ENCODE results near the gene DHRSX. TPM values are rescaled to one million over a fixed set of nuclear protein-coding genes. Genes with fewer than 3 reads are reported as not detected.

Gene DHRSX
- total RNA-seq, 3 donors from 2014 or later: 24.9 to 52.4 (median 37.5) TPM

GRCh38 chrX:2434270-2435163 lies 66.3 kb downstream of the DHRSX start:
- no peak for TF ChIP-seq CTCF (IDR thresholded peaks at IDR 0.05)
- Histone ChIP-seq H3K4me1 (ENCODE audit: low read depth) (no peaks in the 10 kb centered on the region), H3K9me3 (no peaks in the 10 kb centered on the region), H3K36me3 (ENCODE audit: low read depth) (no peaks in the 10 kb centered on the region), H3K4me3 (no peak overlapping the region)
- no peak for ATAC-seq
- intact Hi-C loops (cut with DNase I, micrococcal nuclease): no loop called here
- DNase-seq: no peak

- ATAC-seq: no peak
- H3K9me3 ChIP-seq: peaks cover 5% of the 10 kb centered on the region
- intact Hi-C loops (cut with DNase I, micrococcal nuclease): no loop called here
- H3K4me1 ChIP-seq (ENCODE audit: low read depth): no peaks in the 10 kb centered on the region
- no peaks in the 10 kb centered on the region for H3K36me3 ChIP-seq (ENCODE audit: low read depth)
- DNase-seq: no peak
- TF ChIP-seq CTCF (IDR thresholded peaks at IDR 0.05): no peak
- no peak overlapping the region for H3K4me3 ChIP-seq
Observed at GRCh38 chrX:2432298-2432863, 68.4 kb downstream of the DHRSX start.

- DNase-seq (no peak), ATAC-seq (no peak)
- H3K4me3 ChIP-seq: no peak overlapping the region
- intact Hi-C loops (cut with DNase I, micrococcal nuclease): no loop called here
- H3K36me3 ChIP-seq (ENCODE audit: low read depth): no peaks in the 10 kb centered on the region
- no peaks in the 10 kb centered on the region for H3K4me1 ChIP-seq (ENCODE audit: low read depth)
- H3K9me3 ChIP-seq: peaks cover 5% of the 10 kb centered on the region
- no peak for TF ChIP-seq CTCF (IDR thresholded peaks at IDR 0.05)
Observed at GRCh38 chrX:2430265-2430825, 70.4 kb downstream of the DHRSX start.

- H3K9me3 ChIP-seq: peaks cover 5% of the 10 kb centered on the region
- no peak for ATAC-seq
- H3K36me3 ChIP-seq (ENCODE audit: low read depth): no peaks in the 10 kb centered on the region
- no peaks in the 10 kb centered on the region for H3K4me1 ChIP-seq (ENCODE audit: low read depth)
- no peak overlapping the region for H3K4me3 ChIP-seq
- no peak for DNase-seq
- TF ChIP-seq CTCF (IDR thresholded peaks at IDR 0.05): no peak
- intact Hi-C loops (cut with DNase I, micrococcal nuclease): no loop called here
Observed at GRCh38 chrX:2427737-2428136, 73.0 kb downstream of the DHRSX start.

DNA sequence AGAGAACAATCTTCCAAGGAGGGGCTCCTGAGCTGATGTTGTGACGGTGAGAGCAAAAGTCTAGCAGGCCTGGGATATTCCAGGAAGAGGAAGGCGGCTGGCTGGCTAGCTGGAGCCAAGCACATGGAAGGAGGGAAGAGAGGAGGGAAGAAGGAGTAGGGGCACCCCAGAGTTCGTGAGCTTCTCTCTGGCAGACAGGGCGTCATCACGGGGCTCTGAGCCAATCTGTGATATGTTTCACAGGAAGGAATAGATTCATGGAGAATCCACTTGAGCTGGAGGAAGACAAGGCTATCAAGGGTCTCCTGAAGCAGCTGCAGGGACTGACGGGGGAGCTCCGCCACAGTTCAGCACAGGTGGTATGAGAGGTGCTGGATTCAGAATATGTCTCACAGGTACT lies 73.6 kb downstream of the DHRSX start:
- ATAC-seq: no peak
- no peak for TF ChIP-seq CTCF (IDR thresholded peaks at IDR 0.05)

More for the DNA sequence above, 73.6 kb downstream of the DHRSX start:
- DNase-seq: no peak
- Histone ChIP-seq H3K4me3 (no peak overlapping the region), H3K36me3 (ENCODE audit: low read depth) (no peaks in the 10 kb centered on the region), H3K9me3 (peaks cover 5% of the 10 kb centered on the region), H3K4me1 (ENCODE audit: low read depth) (no peaks in the 10 kb centered on the region)
- intact Hi-C loops (cut with DNase I, micrococcal nuclease): no loop called here
